ENCODE measurements around the gene PHC1.

Gene PHC1

GRCh38 chr12:8950702-8951478, 36.6 kb downstream of the PHC1 start:
- DNase-seq = no peak

GRCh38 chr12:8951744-8952143, 37.4 kb downstream of the PHC1 start:
- no peak for DNase-seq

- DNase-seq = no peak
Measured at GRCh38 chr12:8953773-8954402, 39.6 kb downstream of the PHC1 start.

- DNase-seq = no peak
Measured at GRCh38 chr12:8956073-8956472, 41.8 kb downstream of the PHC1 start.

GRCh38 chr12:8956772-8957171, 42.5 kb downstream of the PHC1 start:
- no peak for DNase-seq

- DNase-seq = no peak
Measured at GRCh38 chr12:8957561-8957960, 43.3 kb downstream of the PHC1 start.

- DNase-seq = no peak
Measured at GRCh38 chr12:8958066-8958465, 43.8 kb downstream of the PHC1 start.

GRCh38 chr12:8960176-8960575, 45.9 kb downstream of the PHC1 start:
- no peak for DNase-seq

- no peak for DNase-seq
Measured at GRCh38 chr12:8968761-8969160, 54.5 kb downstream of the PHC1 start.

GRCh38 chr12:8969861-8970411, 55.6 kb downstream of the PHC1 start:
- no peak for DNase-seq

- no peak for DNase-seq
Measured at GRCh38 chr12:8970432-8970831, 56.1 kb downstream of the PHC1 start.

GRCh38 chr12:8980137-8980536, 65.8 kb downstream of the PHC1 start:
- no peak for DNase-seq

GRCh38 chr12:8985213-8985754, 71.0 kb downstream of the PHC1 start:
- no peak for DNase-seq

GRCh38 chr12:8987163-8987562, 72.9 kb downstream of the PHC1 start:
- no peak for DNase-seq

GRCh38 chr12:8987685-8988084, 73.4 kb downstream of the PHC1 start:
- DNase-seq = no peak

- no peak for DNase-seq
Measured at GRCh38 chr12:8989413-8989812, 75.1 kb downstream of the PHC1 start, which contains the start of gene KLRG1. Gene KLRG1 (plus strand): TSS chr12:8989546. CDS start chr12:8989636, 90 bp downstream.

Data from NCI-H2029 treated with DMSO at 0.1 percent for 48 hours (cell line).